Caki2 (cell line): ENCODE measurements around the gene PCIF1. TPM values are rescaled to one million over a fixed set of nuclear protein-coding genes. Genes with fewer than 3 reads are reported as not detected.
A peak's percentile ranks its signal among the peaks of the same experiment; 100 is the strongest.
"Not testable (repeated sequence)": the region's sequence is repeated elsewhere in the genome, so short reads cannot be mapped to it uniquely, and the experiment has no call there.

Experiments used
- DNase-seq: peaks from one replicate; pipeline ENCODE4 v3.0.0-alpha.2; 2015; ENCODE audit warnings: low read depth
- in situ Hi-C: cut with HindIII; loops from 2 replicates; pipeline ENCODE4 v1.10.0; 2016; ENCODE audit warnings: low sequenced_read_pairs, low pct_unique_long_range_greater_than_20kb, mixed read lengths
- total RNA-seq: library from RNA; depleted of rRNA; stranded (reverse); fragments of >200 nt; shearing (Covaris generic); gene quantifications from 2 replicates; pipeline ENCODE4 v1.2.3, GENCODE V29; 2014; ENCODE audit warnings: low replicate concordance

PCIF1 gene
- total RNA-seq, 1 experiment from 2014 or later: 14.2 TPM

- no peak for DNase-seq
- in situ Hi-C loops: no loop called here
Observed at GRCh38 chr20:45919542-45920399, 14.7 kb upstream of the PCIF1 start.

- in situ Hi-C loops: no loop called here
- no peak for DNase-seq
Observed at GRCh38 chr20:45920462-45921336, 13.8 kb upstream of the PCIF1 start.

GRCh38 chr20:45921337-45922189, 12.9 kb upstream of the PCIF1 start:
- in situ Hi-C loops: no loop called here
- no peak for DNase-seq

GRCh38 chr20:45924391-45925261, 9.9 kb upstream of the PCIF1 start:
- DNase-seq: no peak
- in situ Hi-C loops: no loop called here

- in situ Hi-C loops: no loop called here
- no peak for DNase-seq
Observed at GRCh38 chr20:45925821-45926506, 8.5 kb upstream of the PCIF1 start.

- in situ Hi-C loops: no loop called here
- DNase-seq: no peak
Observed at GRCh38 chr20:45926731-45927070, 7.8 kb upstream of the PCIF1 start.

GRCh38 chr20:45927071-45927878, 7.2 kb upstream of the PCIF1 start:
- in situ Hi-C loops: no loop called here
- DNase-seq: no peak

- DNase-seq, in situ Hi-C loops: not testable (repeated sequence)
Observed at GRCh38 chr20:45931680-45932079, 2.8 kb upstream of the PCIF1 start.

GRCh38 chr20:45933266-45934045, 1.0 kb upstream of the PCIF1 start:
- in situ Hi-C loops: no loop called here
- peak; percentile 79 for DNase-seq

- no peak for DNase-seq
- in situ Hi-C loops: no loop called here
Observed at GRCh38 chr20:45934046-45934585, 367 bp upstream of the PCIF1 start.

GRCh38 chr20:45935416-45936046, 1.0 kb downstream of the PCIF1 start:
- in situ Hi-C loops: no loop called here
- DNase-seq: no peak

- in situ Hi-C loops: no loop called here
Observed at GRCh38 chr20:45937765-45938164, 3.3 kb downstream of the PCIF1 start.

GRCh38 chr20:45938727-45939438, 4.4 kb downstream of the PCIF1 start:
- in situ Hi-C loops: no loop called here
- no peak for DNase-seq

More at GRCh38 chr20:45937765-45938164, 3.3 kb downstream of the PCIF1 start:
- DNase-seq: no peak

GRCh38 chr20:45940053-45940452, 5.6 kb downstream of the PCIF1 start:
- DNase-seq: no peak
- in situ Hi-C loops: no loop called here
